Measurements from ENCODE around the gene BLOC1S1. TPM values are rescaled to one million over a fixed set of nuclear protein-coding genes. Genes with fewer than 3 reads are reported as not detected.

Gene BLOC1S1
- total RNA-seq, 2 experiments from 2014 or later: 34.8 to 36.9 TPM

- ATAC-seq (ENCODE audit: poor library complexity) (no peak), DNase-seq (peak in 1 of 14 experiments; percentile 27)
- ChIA-PET CTCF (interaction anchor here (1.0 kb wide), 1 partner anchor 30 kb away, joined by 3 read pairs; no protein-coding TSS in a partner anchor), POLR2A (no interaction called here)
- no peaks in the 10 kb centered on the region for H3K9me3 ChIP-seq (ENCODE audit: control insufficient read depth in 1 of 2, insufficient read depth in 1 of 2, low read length in 2 of 2)
- intact Hi-C loops (cut with DNase I, micrococcal nuclease): no loop called here
- H3K4me1 ChIP-seq (ENCODE audit: insufficient read depth, low read length): peaks cover 6% of the 10 kb centered on the region
- Mint-ChIP-seq H3K9me3 (no peaks in the 10 kb centered on the region), H3K36me3 (ENCODE audit: low read depth) (no peaks in the 10 kb centered on the region), H3K27ac (no peak overlapping the region), H3K4me3 (no peak overlapping the region), H3K27me3 (peaks cover 54% of the 10 kb centered on the region), H3K4me1 (ENCODE audit: low read depth) (peaks cover 11% of the 10 kb centered on the region)
- H3K27me3 ChIP-seq (ENCODE audit: control insufficient read depth in 1 of 2, insufficient read depth in 2 of 2, low read length in 2 of 2): peaks cover 9 to 10% of the 10 kb centered on the region in 2 experiments
- no peaks in the 10 kb centered on the region for H3K36me3 ChIP-seq (ENCODE audit: insufficient read depth, low read length)
- H3K4me3 ChIP-seq (ENCODE audit: low read length): no peak overlapping the region
- no peak overlapping the region for H3K27ac ChIP-seq (ENCODE audit: low read depth in 1 of 2, low read length in 2 of 2)
- TF ChIP-seq, protein P1, sequence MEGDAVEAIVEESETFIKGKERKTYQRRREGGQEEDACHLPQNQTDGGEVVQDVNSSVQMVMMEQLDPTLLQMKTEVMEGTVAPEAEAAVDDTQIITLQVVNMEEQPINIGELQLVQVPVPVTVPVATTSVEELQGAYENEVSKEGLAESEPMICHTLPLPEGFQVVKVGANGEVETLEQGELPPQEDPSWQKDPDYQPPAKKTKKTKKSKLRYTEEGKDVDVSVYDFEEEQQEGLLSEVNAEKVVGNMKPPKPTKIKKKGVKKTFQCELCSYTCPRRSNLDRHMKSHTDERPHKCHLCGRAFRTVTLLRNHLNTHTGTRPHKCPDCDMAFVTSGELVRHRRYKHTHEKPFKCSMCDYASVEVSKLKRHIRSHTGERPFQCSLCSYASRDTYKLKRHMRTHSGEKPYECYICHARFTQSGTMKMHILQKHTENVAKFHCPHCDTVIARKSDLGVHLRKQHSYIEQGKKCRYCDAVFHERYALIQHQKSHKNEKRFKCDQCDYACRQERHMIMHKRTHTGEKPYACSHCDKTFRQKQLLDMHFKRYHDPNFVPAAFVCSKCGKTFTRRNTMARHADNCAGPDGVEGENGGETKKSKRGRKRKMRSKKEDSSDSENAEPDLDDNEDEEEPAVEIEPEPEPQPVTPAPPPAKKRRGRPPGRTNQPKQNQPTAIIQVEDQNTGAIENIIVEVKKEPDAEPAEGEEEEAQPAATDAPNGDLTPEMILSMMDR (IDR thresholded peaks at IDR 0.05): no peak
Observed at GRCh38 chr12:55676707-55677106, 39.1 kb upstream of the BLOC1S1 start.

DNA sequence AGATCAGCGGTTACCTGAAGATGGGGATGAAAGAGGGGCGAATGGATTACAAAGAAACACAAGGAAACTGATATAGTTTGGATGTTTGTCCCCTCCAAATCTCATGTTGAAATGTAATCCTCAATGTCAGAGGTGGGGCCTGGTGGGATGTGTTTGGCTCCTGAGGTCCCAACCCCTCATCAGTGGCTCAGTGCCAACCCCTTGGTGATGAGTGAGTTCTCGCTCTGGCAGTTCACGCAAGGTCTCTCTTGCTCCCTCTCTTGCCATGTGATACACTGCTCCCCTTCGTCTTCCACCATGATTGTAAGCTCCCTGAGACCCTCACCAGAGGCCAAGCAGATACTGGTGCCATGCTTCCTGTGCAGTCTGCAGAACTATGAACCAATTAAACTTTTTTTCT lies 36.2 kb upstream of the BLOC1S1 start:
- Histone ChIP-seq H3K27ac (ENCODE audit: low read depth in 1 of 2, low read length in 2 of 2) (no peak overlapping the region), H3K9me3 (ENCODE audit: control insufficient read depth in 1 of 2, insufficient read depth in 1 of 2, low read length in 2 of 2) (no peaks in the 10 kb centered on the region), H3K27me3 (ENCODE audit: control insufficient read depth in 1 of 2, insufficient read depth in 2 of 2, low read length in 2 of 2) (peaks cover 9 to 16% of the 10 kb centered on the region in 2 experiments), H3K36me3 (ENCODE audit: insufficient read depth, low read length) (no peaks in the 10 kb centered on the region), H3K4me1 (ENCODE audit: insufficient read depth, low read length) (peaks cover 9% of the 10 kb centered on the region), H3K4me3 (ENCODE audit: low read length) (no peak overlapping the region)
- intact Hi-C loops (cut with DNase I, micrococcal nuclease): no loop called here
- ChIA-PET POLR2A (no interaction called here), CTCF (no interaction called here)
- no peaks in the 10 kb centered on the region for H3K9me3 Mint-ChIP-seq
- no peak for DNase-seq
- ATAC-seq (ENCODE audit: poor library complexity): no peak
- H3K4me1 Mint-ChIP-seq (ENCODE audit: low read depth): peaks cover 17% of the 10 kb centered on the region
- no peak overlapping the region for H3K27ac Mint-ChIP-seq
- TF ChIP-seq, protein P1 (IDR thresholded peaks at IDR 0.05): no peak
- H3K36me3 Mint-ChIP-seq (ENCODE audit: low read depth): no peaks in the 10 kb centered on the region
- peaks cover 63% of the 10 kb centered on the region for H3K27me3 Mint-ChIP-seq
- H3K4me3 Mint-ChIP-seq: no peak overlapping the region

DNA sequence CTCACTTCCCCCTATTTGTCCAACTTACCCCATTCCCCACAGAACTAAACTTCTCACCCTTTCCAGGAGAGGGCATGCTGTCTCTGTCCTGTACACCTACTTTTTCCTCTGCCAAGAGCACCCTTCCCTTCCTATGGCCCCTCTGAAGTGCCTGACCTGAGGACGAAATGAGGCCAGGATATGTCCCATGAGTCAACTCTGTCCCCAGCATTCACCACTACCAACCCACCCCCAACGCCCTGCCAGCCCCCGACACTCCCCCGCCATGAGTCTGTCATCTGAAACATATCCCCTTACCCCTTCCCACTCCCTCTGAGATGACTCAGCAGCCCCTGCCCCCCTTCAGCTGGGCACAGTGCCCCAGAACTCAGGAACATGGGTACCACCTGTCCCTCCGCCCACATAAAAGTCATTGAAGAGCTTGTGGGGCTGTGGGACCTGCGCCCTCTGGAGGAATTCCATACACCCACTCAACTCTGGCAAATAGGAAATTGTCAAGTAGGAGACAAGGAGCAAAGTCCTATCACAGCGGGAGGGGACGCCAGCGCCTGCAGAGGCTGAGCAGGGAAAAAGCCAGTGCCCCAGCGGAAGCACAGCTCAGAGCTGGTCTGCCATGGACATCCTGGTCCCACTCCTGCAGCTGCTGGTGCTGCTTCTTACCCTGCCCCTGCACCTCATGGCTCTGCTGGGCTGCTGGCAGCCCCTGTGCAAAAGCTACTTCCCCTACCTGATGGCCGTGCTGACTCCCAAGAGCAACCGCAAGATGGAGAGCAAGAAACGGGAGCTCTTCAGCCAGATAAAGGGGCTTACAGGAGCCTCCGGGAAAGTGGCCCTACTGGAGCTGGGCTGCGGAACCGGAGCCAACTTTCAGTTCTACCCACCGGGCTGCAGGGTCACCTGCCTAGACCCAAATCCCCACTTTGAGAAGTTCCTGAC lies 34.4 kb upstream of the BLOC1S1 start:
- ATAC-seq (ENCODE audit: poor library complexity) (no peak), DNase-seq (peak in 2 of 14 experiments; percentile 4 to 17)
- POLR2A ChIA-PET: no interaction called here
- Mint-ChIP-seq H3K27ac (no peak overlapping the region), H3K4me3 (no peak overlapping the region), H3K36me3 (ENCODE audit: low read depth) (no peaks in the 10 kb centered on the region), H3K9me3 (no peaks in the 10 kb centered on the region), H3K4me1 (ENCODE audit: low read depth) (peaks cover 17% of the 10 kb centered on the region), H3K27me3 (peaks cover 54% of the 10 kb centered on the region)
- H3K4me1 ChIP-seq (ENCODE audit: insufficient read depth, low read length): peaks cover 9% of the 10 kb centered on the region
- H3K36me3 ChIP-seq (ENCODE audit: insufficient read depth, low read length): no peaks in the 10 kb centered on the region
- no peak overlapping the region for H3K27ac ChIP-seq (ENCODE audit: low read depth in 1 of 2, low read length in 2 of 2)
- CTCF ChIA-PET: no interaction called here
- no peak overlapping the region for H3K4me3 ChIP-seq (ENCODE audit: low read length)
- TF ChIP-seq, protein P1 (IDR thresholded peaks at IDR 0.05): no peak
- peaks cover 9 to 16% of the 10 kb centered on the region in 2 experiments for H3K27me3 ChIP-seq (ENCODE audit: control insufficient read depth in 1 of 2, insufficient read depth in 2 of 2, low read length in 2 of 2)
- intact Hi-C loops (cut with DNase I, micrococcal nuclease): no loop called here
- H3K9me3 ChIP-seq (ENCODE audit: control insufficient read depth in 1 of 2, insufficient read depth in 1 of 2, low read length in 2 of 2): no peaks in the 10 kb centered on the region
